Calu3 (cell line): Measurements from ENCODE around the gene HOXC11. TPM values are rescaled to one million over a fixed set of nuclear protein-coding genes. Genes with fewer than 3 reads are reported as not detected.
A peak's percentile ranks its signal among the peaks of the same experiment; 100 is the strongest.

Experiments
- BruUV-seq: library from RNA; stranded (reverse); fragments of 400-500 nt; replicated peaks from 2 replicates; lab custom pipeline; 2021; lab: Mats Ljungman, UMichigan
- CTCF ChIA-PET: fragments of 300-600 bp; sonication (Branson Sonifier 250); formaldehyde crosslinking; loops from one replicate; lab custom pipeline; 2022; ENCODE audit warnings: antibody characterized with exemption; lab: Charles Lee
- DNase-seq: peaks from one replicate; pipeline ENCODE4 v3.0.0; 2022
- H3K27ac Mint-ChIP-seq: one replicate; pipeline ENCODE4 v1.8.0; 2022; ENCODE audit warnings: mixed read lengths; ENCODE audit not compliant: unreplicated experiment
- H3K27me3 Mint-ChIP-seq: one replicate; pipeline ENCODE4 v1.8.0; 2022; ENCODE audit warnings: mixed read lengths; ENCODE audit not compliant: unreplicated experiment
- H3K36me3 Mint-ChIP-seq: one replicate; pipeline ENCODE4 v1.8.0; 2022; ENCODE audit warnings: mild to moderate bottlenecking, moderate library complexity, mixed read lengths; ENCODE audit not compliant: insufficient read depth, unreplicated experiment
- H3K4me1 Mint-ChIP-seq: one replicate; pipeline ENCODE4 v1.8.0; 2022; ENCODE audit warnings: mild to moderate bottlenecking, low read depth, mixed read lengths; ENCODE audit not compliant: unreplicated experiment
- H3K4me3 Mint-ChIP-seq: one replicate; pipeline ENCODE4 v1.8.0; 2022; ENCODE audit warnings: mild to moderate bottlenecking, low read depth, moderate library complexity, mixed read lengths; ENCODE audit not compliant: unreplicated experiment
- H3K9me3 Mint-ChIP-seq: one replicate; pipeline ENCODE4 v1.8.0; 2022; ENCODE audit warnings: low read depth, mixed read lengths; ENCODE audit not compliant: unreplicated experiment
- CTCF ChIP-seq: fragments of 200-600 bp; IDR thresholded peaks from one replicate; pipeline ENCODE4 v1.8.0; 2022; ENCODE audit warnings: antibody characterized with exemption; ENCODE audit not compliant: unreplicated experiment
- intact Hi-C: fragments of 100-400 bp; cut with micrococcal nuclease; formaldehyde crosslinking; loops from one replicate; pipeline ENCODE4 v1.10.0; 2022; ENCODE audit not compliant: unreplicated experiment
- total RNA-seq: library from RNA; stranded (reverse); gene quantifications from 2 replicates; pipeline ENCODE4 v1.2.3, GENCODE V29; 2022

HOXC11 gene
- total RNA-seq, 1 experiment from 2014 or later: not detected

DNA sequence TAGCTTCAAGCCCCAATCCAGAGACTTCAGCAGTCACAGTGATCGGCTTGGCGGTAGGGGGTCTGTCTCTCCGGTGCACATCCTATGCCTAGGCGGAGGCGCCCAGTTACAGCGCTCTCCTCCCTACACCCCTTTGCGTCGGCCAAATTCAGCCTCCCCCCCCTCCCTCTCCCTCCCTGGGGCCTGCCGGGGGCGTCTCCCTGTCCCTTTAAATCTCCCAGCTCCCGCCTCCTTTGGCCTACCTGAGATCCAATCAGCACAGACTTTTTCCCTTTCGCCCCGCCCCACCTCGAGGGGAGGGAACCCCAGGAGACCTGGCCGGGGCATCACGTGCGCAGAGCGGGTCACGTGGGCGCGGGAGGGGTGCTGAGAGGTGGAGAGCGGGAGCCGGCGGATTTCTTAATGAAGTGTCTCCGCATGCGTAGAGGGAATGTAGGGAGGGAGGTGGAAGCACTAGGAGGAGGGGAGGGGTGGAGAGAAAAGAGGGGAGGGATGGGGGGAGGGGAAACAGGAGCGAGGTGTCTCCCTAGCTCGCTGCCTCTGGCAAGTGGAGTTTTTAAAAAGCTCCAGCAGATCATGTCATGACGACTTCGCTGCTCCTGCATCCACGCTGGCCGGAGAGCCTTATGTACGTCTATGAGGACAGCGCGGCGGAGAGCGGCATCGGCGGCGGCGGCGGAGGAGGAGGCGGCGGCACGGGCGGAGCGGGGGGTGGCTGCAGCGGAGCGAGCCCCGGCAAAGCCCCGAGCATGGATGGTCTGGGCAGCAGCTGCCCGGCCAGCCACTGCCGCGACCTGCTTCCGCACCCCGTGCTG, 34.4 kb upstream of the HOXC11 start, which contains the start of gene HOXC13:
Gene HOXC13 (plus strand): TSS at position 506 of the 815 bp plus-strand sequence. CDS start 76 bp downstream, at position 582.
- intact Hi-C loops: no loop called here

GRCh38 chr12:53939141-53940108, 33.5 kb upstream of the HOXC11 start:
- H3K36me3 Mint-ChIP-seq: no peaks in the 10 kb centered on the region
- no peaks in the 10 kb centered on the region for H3K4me1 Mint-ChIP-seq
- peak; percentile 34 for DNase-seq
- no peak overlapping the region for H3K27ac Mint-ChIP-seq
- no TSS peak for BruUV-seq
- intact Hi-C loops: no loop called here
- H3K4me3 Mint-ChIP-seq: peak overlapping the region; percentile 33
- peaks cover 97% of the 10 kb centered on the region for H3K27me3 Mint-ChIP-seq
- no peak for TF ChIP-seq CTCF
- no peaks in the 10 kb centered on the region for H3K9me3 Mint-ChIP-seq
- CTCF ChIA-PET: interaction anchor here (0.6 kb wide), 1 partner anchor 100 kb away, joined by 3 read pairs; no protein-coding TSS in a partner anchor

More for the DNA sequence above, 34.4 kb upstream of the HOXC11 start, which contains the start of gene HOXC13:
- H3K27ac Mint-ChIP-seq: no peak within 1 kb of the TSS
- CTCF ChIA-PET: interaction anchor here (0.6 kb wide), 3 partner anchors 12 to 107 kb away, joined by 3 to 4 read pairs (median 3); no protein-coding TSS in a partner anchor
- BruUV-seq: no TSS peak
- TF ChIP-seq CTCF: no peak
- no peaks in the 10 kb centered on the region for H3K36me3 Mint-ChIP-seq
- peak within 1 kb of the TSS; percentile 33 for H3K4me3 Mint-ChIP-seq
- peak; percentile 67 for DNase-seq
- H3K27me3 Mint-ChIP-seq: peaks cover 97% of the 10 kb centered on the region
- H3K9me3 Mint-ChIP-seq: no peaks in the 10 kb centered on the region
- no peaks in the 10 kb centered on the region for H3K4me1 Mint-ChIP-seq

DNA sequence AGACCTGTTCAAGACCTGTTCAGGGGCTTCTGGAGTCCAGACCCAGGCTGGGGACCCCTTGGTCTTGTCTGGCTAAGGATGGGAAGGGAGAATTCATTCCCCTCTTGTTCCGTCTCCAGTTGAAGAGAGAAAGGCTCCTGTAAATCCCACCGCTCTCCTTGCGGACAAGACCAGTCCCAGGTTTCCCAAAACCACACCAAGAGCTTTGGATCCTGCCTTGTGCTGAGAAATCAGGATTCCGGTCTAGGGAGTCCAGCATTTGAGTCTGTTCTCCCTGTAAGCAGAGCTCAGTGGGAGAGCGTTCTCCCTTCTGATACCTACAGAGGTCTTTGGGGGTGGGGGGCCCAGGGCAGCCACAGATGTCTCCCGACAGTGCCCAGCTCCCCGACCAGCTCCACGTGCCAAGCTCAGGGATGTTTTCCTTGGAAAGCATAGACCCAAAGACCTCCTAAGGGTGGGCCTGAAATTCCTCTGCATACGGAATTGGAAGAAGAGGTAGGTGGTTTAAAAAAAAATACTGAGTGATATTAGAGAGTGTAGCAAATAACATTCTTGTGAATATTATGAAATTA, 32.4 kb upstream of the HOXC11 start:
- CTCF ChIA-PET: no interaction called here
- Mint-ChIP-seq H3K27me3 (peaks cover 97% of the 10 kb centered on the region), H3K4me1 (no peaks in the 10 kb centered on the region), H3K36me3 (no peaks in the 10 kb centered on the region), H3K4me3 (no peak overlapping the region), H3K9me3 (no peaks in the 10 kb centered on the region), H3K27ac (no peak overlapping the region)
- no TSS peak for BruUV-seq
- intact Hi-C loops: no loop called here
- DNase-seq: no peak
- no peak for TF ChIP-seq CTCF

DNA sequence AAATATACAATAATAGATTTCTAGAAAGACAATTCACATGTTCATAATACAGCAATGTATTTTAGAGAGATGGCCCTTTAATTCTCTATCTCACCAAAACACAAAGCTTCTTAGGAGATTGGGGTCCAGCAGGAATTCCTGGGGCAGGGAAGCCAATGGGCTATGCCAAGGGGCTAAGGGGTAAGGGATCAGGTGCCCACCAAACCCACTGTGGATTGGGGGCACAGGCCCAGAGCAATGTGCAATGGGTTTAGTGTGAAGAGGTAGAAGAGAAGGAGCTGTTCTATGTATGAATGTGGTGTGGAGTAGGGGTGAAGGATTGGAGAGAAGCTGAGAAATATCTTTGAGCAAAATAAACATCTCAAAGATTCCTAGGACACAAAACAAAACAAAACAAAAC, 31.7 kb upstream of the HOXC11 start:
- Mint-ChIP-seq H3K27ac (no peak overlapping the region), H3K9me3 (no peaks in the 10 kb centered on the region), H3K27me3 (peaks cover 97% of the 10 kb centered on the region), H3K4me3 (no peak overlapping the region), H3K4me1 (no peaks in the 10 kb centered on the region), H3K36me3 (no peaks in the 10 kb centered on the region)
- BruUV-seq: no TSS peak
- CTCF ChIA-PET: interaction anchor here (0.6 to 0.9 kb wide), 2 partner anchors 23 to 262 kb away, joined by 3 read pairs; no protein-coding TSS in a partner anchor
- no peak for DNase-seq
- TF ChIP-seq CTCF: no peak
- intact Hi-C loops: no loop called here
